Activated CD8-positive, alpha-beta memory T cell treated with anti-CD3 and anti-CD28 coated beads, Interleukin-2, amount 10 ng/mL, durations not matched to agents 7 days and 5 days (primary cell): ENCODE results near the gene MFSD12. TPM values are rescaled to one million over a fixed set of nuclear protein-coding genes. Genes with fewer than 3 reads are reported as not detected.

ENCODE experiments used
- ATAC-seq: fragments of 150-1000 bp; cut with Tn5 transposase; one replicate; pipeline ENCODE4 v1.10.0; 2021; ENCODE audit warnings: moderate library complexity
- CTCF ChIA-PET: fragments of 350-600 bp; sonication (Branson Sonifier 250); formaldehyde crosslinking; loops from one replicate; lab custom pipeline; 2021; ENCODE audit warnings: antibody characterized with exemption; lab: Charles Lee
- DNase-seq: peaks from one replicate; pipeline ENCODE4 v3.0.0-alpha.2; 2020
- H3K27ac Mint-ChIP-seq: one replicate; pipeline ENCODE4 v1.8.0; 2021; ENCODE audit warnings: mild to moderate bottlenecking, mixed read lengths
- H3K27me3 Mint-ChIP-seq: one replicate; pipeline ENCODE4 v1.8.0; 2021; ENCODE audit warnings: mixed read lengths
- H3K36me3 Mint-ChIP-seq: one replicate; pipeline ENCODE4 v1.8.0; 2021; ENCODE audit warnings: mild to moderate bottlenecking, mixed read lengths
- H3K4me1 Mint-ChIP-seq: one replicate; pipeline ENCODE4 v1.8.0; 2021; ENCODE audit warnings: mixed read lengths
- H3K4me3 Mint-ChIP-seq: one replicate; pipeline ENCODE4 v1.8.0; 2021; ENCODE audit warnings: mild to moderate bottlenecking, moderate library complexity, mixed read lengths
- H3K9me3 Mint-ChIP-seq: one replicate; pipeline ENCODE4 v1.8.0; 2022; ENCODE audit warnings: low read depth, mixed read lengths
- total RNA-seq, 2 experiments: library from RNA; stranded (reverse); gene quantifications; one replicate each; pipeline ENCODE4 v1.2.3, GENCODE V29; 2021

The MFSD12 gene
- total RNA-seq, 2 experiments from 2014 or later = 54.8 to 71.4 TPM

DNA sequence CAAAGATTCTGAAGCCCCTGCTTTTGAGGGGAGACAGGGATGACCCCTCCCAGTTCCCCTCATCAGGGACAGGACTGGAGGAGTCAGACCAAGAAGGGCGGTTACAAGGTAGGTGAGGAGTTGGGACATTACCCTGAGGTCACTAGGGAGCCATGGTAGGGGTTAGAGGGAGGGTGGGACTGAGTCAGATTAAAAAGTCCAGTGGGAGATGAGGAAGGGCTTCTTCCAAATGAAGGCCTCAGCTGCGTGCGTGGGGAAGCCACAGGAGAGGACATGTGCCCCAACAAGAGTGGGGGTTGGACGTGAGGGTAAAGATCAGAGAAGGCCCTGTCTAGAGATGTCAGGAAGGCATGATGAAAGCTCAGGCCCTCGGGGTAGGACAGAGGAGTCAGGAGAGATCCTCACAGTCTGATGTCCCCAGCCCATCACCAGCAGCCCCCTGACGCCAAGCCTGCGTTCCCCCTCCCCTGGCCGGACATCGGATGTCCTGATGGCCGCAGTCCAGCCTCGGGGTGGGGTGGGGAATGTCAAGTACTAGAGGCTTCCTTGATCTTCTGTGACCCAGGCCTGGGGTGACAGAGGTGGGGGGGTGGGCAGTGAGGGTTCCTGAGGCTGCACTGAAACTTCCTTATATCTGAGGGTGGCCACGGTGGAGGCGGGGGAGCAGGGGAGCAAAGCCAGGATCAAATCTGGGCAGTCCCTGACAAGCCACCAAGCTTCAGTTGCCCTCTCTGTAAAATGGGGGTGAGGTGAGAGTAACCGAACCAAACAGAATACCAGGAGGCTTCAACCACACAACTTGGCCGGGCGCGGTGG lies 6.5 kb upstream of the MFSD12 start:
- Mint-ChIP-seq H3K36me3 (no peaks in the 10 kb centered on the region), H3K4me1 (peaks cover under 1% of the 10 kb centered on the region), H3K27ac (no peak overlapping the region), H3K9me3 (no peaks in the 10 kb centered on the region), H3K4me3 (no peak overlapping the region), H3K27me3 (no peaks in the 10 kb centered on the region)
- DNase-seq (no peak), ATAC-seq (no peak)
- CTCF ChIA-PET = no interaction called here

DNA sequence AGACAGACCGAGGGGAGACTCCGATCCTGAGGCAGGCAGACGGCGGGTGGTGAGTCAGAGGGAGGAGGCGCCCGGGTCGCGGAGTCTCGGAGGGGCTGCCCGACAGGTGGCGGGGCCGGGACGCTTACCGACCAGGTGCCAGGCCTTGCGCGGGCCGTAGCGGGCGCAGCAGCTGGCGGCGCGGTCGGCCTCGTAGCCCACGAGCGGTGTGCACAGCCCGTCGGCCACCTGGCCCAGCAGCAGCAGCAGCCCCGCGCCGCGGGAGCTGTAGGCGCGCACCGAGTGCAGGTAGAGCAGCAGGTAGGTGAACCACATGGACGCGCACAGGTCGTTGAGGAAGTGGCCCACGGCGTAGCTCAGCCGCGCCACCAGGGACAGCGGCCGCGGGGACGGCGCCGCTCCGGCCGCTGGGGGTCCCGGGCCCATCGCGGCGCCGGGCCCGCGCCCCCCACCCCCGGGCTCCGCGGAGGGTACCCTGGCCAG lies 367 bp downstream of the MFSD12 start:
- CTCF ChIA-PET = interaction anchor here (0.8 to 7.1 kb wide), 8 partner anchors 8 to 252 kb away, joined by 3 to 77 read pairs (median 3); no protein-coding TSS in a partner anchor
- DNase-seq = peak; percentile 74
- Mint-ChIP-seq H3K4me1 (peaks cover 38% of the 10 kb centered on the region), H3K4me3 (peak overlapping the region; percentile 92), H3K9me3 (no peaks in the 10 kb centered on the region), H3K27me3 (no peaks in the 10 kb centered on the region), H3K36me3 (peaks cover 2% of the 10 kb centered on the region), H3K27ac (peak overlapping the region; percentile 84)
- peak; percentile 38 for ATAC-seq

DNA sequence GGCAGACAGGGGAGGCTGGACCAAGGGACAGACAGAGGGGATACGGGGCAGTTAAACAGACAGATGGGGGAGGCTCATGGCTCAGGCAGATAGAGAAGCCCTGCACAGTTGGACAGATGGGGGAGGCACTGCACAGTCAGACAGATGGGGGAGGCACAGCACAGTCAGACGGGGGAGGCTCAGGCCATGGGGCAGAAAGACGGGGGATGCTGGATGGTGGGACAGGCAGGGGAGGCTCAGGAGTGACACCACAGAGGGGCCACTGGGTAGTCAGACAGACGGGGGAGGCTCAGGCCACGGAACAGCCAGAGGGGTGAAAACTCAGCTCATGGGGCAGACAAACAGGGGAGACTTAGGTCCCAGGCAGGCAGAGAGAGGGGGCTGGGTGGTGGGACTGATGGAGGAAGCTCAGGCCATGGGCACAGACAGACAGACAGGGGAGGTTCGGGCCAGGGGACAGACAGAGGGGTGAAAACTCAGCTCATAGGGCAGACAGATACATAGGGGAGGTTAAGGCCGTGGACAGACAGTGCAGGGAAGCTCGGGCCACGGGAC lies 886 bp downstream of the MFSD12 start:
- Mint-ChIP-seq H3K27ac (peak overlapping the region; percentile 84), H3K4me3 (peak overlapping the region; percentile 92)
- no peak for DNase-seq

DNA sequence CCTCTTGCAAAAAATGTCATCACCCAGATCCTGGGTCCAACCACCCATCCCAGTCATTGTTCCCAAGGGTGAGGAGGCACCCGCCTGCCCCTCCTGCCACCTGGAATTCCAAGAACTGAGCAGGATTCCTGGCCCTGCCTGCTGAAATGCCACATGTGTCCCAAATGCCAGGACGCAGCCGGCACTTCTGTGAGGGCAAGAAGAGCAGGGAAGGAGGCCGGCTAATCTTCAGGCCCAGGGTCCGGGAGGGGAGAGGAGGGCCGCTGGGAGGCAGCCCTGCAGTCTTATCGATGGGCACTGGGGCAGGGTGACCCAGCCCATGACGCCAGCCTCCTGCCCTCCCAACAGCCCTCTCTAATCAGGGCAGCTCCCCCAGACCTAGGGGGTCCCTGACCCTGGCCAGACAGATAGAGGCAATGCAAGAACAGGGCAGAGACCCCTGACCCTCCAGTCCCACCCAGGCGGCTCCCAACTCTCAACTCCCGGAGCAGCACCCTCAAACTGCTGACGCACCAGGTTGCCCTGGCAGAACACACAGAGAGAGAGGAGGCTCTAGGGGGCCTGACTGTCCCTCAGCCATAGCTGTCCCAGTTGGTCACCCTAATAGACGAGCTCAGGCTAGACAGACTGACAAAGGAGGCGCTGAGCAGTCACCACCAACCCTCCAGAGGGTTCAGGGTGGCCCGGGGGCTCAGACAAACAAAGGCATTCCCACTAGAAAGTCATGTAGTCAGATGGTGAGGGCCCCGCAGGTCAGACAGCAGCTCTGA lies 1.5 kb downstream of the MFSD12 start:
- Mint-ChIP-seq H3K36me3 (peaks cover 2% of the 10 kb centered on the region), H3K27ac (peak overlapping the region; percentile 84), H3K4me1 (peaks cover 41% of the 10 kb centered on the region), H3K9me3 (no peaks in the 10 kb centered on the region), H3K27me3 (no peaks in the 10 kb centered on the region), H3K4me3 (peak overlapping the region; percentile 92)
- CTCF ChIA-PET = interaction anchor here (1.0 to 7.1 kb wide), 6 partner anchors 9 to 251 kb away, joined by 3 to 77 read pairs (median 4); no protein-coding TSS in a partner anchor
- DNase-seq (no peak), ATAC-seq (no peak)

More for the DNA sequence above, 886 bp downstream of the MFSD12 start:
- CTCF ChIA-PET = interaction anchor here (0.8 to 7.1 kb wide), 8 partner anchors 9 to 251 kb away, joined by 3 to 77 read pairs (median 3); no protein-coding TSS in a partner anchor
- no peak for ATAC-seq
- Mint-ChIP-seq H3K27me3 (no peaks in the 10 kb centered on the region), H3K9me3 (no peaks in the 10 kb centered on the region), H3K36me3 (peaks cover 2% of the 10 kb centered on the region), H3K4me1 (peaks cover 38% of the 10 kb centered on the region)

DNA sequence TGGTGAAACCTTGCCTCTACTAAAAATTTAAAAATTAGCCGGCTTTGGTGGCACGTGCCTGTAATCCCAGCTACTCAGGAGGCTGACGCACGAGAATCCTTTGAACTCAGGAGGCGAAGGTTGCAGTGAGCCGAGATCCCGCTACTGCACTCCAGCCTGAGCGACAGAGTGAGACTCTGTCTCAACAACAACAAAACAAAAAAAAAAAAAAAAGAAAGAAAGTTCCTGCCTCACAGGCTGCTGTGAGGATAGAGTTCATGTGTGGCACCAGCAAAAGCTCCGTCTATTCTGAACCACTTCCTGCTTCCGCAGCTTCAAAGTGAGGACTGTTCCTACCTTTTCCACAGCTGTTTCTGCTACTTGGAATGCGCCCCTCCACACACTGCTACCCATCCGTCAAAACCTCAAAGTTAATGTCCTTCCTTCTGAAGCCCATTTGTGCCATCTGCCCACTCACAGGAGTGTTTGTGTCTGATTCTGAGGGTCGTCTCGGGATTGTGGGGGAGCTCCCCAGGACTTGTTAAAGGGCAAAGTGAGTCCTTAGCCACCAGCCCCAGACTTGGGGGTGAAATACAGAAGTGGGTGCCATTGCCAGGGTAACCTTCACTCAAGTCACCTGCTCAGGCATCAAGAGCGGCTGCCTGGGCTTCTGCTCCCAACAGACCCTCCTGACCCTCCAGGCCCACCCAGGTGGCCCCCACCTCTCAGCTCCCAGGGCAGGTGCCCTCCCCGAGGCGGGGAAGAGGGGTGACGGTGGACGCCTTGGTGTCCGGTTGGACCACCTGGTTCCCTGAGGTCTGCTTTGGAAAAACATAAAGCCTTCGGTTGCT lies 2.9 kb downstream of the MFSD12 start:
- Mint-ChIP-seq H3K27ac (peak overlapping the region; percentile 92), H3K4me1 (peaks cover 41% of the 10 kb centered on the region), H3K36me3 (peaks cover 2% of the 10 kb centered on the region), H3K27me3 (no peaks in the 10 kb centered on the region), H3K4me3 (peak overlapping the region; percentile 53), H3K9me3 (no peaks in the 10 kb centered on the region)
- peak; percentile 6 for ATAC-seq
- peak; percentile 65 for DNase-seq
- CTCF ChIA-PET = interaction anchor here (0.6 to 7.1 kb wide), 5 partner anchors 8 to 831 kb away, joined by 3 to 77 read pairs (median 3); partner anchors contain the start of gene TEKTIP1

DNA sequence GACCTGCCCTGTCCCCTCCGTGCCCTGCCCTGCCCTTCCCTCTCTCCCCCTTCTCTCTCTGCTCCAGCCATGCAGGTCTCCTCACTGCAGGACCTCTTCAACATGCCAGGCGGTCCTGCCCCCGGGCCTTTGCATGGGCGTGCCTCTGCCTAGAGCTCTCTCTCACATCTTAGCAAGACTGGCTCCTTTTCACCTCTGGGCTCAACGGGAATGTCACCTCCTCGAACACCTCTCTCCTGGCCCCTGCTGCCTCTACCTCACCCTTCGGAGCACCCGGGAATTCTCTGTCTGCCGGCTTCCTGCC lies 5.6 kb downstream of the MFSD12 start:
- Mint-ChIP-seq H3K4me3 (no peak overlapping the region), H3K9me3 (no peaks in the 10 kb centered on the region), H3K36me3 (peaks cover 1% of the 10 kb centered on the region), H3K27me3 (no peaks in the 10 kb centered on the region), H3K4me1 (peaks cover 33% of the 10 kb centered on the region), H3K27ac (no peak overlapping the region)
- no peak for DNase-seq
- no peak for ATAC-seq
- CTCF ChIA-PET = no interaction called here

DNA sequence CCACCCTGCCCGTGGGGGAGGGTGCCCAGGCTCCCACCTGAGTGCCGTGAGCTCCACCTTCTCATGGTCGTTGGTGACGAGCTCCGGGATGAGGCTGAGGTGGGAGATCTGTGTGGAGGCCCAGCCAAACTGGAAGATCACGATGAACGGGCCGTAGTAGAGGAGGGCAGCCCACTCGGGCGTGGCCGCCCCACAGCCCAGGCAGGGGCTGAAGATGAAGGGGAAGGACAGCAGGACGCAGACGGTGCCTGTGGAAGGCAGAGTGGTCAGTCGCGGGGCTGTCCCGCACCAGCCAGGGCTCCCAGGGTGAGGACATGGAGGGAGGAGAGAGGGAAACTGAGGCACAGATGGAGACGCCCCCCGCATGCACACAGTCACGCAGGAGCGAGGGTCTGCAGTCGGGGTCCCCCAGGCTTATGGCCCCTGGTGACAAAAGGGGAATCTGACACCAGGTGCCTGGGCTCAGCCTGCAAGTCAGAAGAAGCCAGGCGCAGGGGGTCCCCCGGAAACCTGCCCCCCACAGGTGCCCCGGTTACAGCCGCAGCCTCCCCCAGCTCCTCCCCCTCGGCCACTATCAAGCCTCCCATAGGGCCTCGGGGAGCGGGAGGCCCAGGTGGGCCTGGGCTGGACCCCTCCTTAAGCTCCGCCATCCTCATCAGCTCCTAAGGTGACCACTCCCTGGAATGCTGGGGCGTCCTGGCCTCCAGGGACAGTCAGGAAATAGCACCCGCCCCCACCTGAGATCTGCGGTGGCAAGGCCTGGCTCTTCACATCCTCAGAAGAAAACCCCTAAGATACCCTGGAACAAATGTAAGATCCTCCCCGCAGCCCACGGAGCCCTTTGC lies 6.2 kb downstream of the MFSD12 start:
- CTCF ChIA-PET = no interaction called here
- DNase-seq (no peak), ATAC-seq (no peak)
- Mint-ChIP-seq H3K9me3 (no peaks in the 10 kb centered on the region), H3K27me3 (no peaks in the 10 kb centered on the region), H3K27ac (no peak overlapping the region), H3K4me1 (peaks cover 28% of the 10 kb centered on the region), H3K4me3 (no peak overlapping the region), H3K36me3 (no peaks in the 10 kb centered on the region)

DNA sequence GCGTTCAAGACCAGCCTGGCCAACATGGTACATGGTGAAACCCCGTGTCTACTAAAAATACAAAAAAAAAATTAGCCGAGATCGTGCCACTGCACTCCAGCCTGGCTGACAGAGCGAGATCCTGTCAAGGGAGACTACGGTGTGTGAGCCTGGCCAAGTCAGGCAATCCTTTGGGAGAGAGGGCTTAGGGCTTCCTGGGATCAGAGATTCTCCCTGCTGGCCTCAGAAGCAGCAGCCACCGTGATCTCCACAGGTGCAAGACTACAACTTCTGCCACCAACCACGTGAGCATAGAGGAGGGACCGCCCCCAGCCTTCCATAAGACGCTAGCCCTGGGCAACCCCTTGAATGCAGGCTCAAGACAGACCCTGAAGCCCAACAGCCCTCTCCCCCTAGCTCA lies 7.6 kb downstream of the MFSD12 start:
- H3K27me3 Mint-ChIP-seq = no peaks in the 10 kb centered on the region
- peak overlapping the region; percentile 2 for H3K27ac Mint-ChIP-seq
- no peak overlapping the region for H3K4me3 Mint-ChIP-seq
- no peaks in the 10 kb centered on the region for H3K9me3 Mint-ChIP-seq
- CTCF ChIA-PET = no interaction called here
- no peak for DNase-seq
- no peak for ATAC-seq
- peaks cover 20% of the 10 kb centered on the region for H3K4me1 Mint-ChIP-seq
- H3K36me3 Mint-ChIP-seq = no peaks in the 10 kb centered on the region

DNA sequence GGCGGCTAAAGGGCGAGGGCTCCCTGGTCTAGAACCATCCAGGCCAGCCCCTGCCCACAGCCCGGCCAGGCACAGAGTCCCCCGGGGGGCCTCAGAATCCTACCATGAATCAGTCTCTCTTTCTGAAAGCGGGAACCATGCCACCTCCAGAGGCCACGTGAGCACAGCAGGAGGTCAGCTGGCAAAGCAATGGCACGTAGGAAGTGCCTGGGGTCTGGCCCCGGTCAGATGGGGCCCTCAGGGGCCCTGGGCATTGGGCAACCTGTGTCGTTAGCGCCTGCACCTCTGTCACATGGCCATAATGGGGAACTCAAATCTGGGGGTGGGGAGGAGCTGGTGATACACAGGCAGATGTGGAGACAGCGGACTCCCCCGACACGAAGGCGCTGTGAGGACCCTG lies 8.8 kb downstream of the MFSD12 start:
- DNase-seq = no peak
- Mint-ChIP-seq H3K4me1 (peaks cover 12% of the 10 kb centered on the region), H3K36me3 (no peaks in the 10 kb centered on the region), H3K4me3 (no peak overlapping the region), H3K9me3 (no peaks in the 10 kb centered on the region), H3K27me3 (no peaks in the 10 kb centered on the region), H3K27ac (no peak overlapping the region)
- CTCF ChIA-PET = interaction anchor here (1.2 to 5.4 kb wide), 3 partner anchors 9 to 48 kb away, joined by 3 to 77 read pairs (median 3); partner anchors contain the start of genes DOHH and MFSD12
- no peak for ATAC-seq

DNA sequence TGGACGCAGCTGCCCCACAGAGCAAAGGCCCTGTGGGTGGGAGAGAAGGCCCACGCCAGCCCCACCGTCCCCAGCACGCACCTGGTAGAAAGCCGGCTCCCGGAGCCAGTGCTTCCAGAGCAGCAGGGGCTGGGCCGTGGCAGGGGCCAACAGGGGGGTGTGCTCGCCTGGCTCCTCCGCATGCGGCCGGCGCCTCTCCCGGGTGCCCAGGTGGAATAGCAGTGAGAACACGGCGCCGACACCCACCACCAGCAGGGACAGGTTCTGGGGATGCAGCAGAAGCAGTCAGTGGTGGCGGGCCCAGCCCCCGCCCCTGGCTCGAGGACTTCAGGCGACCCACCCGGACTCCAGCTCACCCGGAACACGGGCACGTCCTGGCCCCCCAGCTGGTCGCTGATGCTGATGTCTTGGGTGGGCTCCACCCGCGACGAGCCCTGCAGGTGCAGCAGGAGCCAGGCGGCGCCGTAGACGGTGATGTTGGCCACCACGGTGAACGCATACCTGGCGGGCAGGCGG lies 9.6 kb downstream of the MFSD12 start:
- Mint-ChIP-seq H3K27ac (no peak overlapping the region), H3K9me3 (no peaks in the 10 kb centered on the region), H3K36me3 (no peaks in the 10 kb centered on the region), H3K27me3 (no peaks in the 10 kb centered on the region), H3K4me1 (peaks cover 8% of the 10 kb centered on the region), H3K4me3 (no peak overlapping the region)
- CTCF ChIA-PET = interaction anchor here (1.2 to 5.4 kb wide), 4 partner anchors 9 to 47 kb away, joined by 3 to 77 read pairs (median 4); partner anchors contain the start of genes DOHH and MFSD12
- ATAC-seq (no peak), DNase-seq (no peak)

DNA sequence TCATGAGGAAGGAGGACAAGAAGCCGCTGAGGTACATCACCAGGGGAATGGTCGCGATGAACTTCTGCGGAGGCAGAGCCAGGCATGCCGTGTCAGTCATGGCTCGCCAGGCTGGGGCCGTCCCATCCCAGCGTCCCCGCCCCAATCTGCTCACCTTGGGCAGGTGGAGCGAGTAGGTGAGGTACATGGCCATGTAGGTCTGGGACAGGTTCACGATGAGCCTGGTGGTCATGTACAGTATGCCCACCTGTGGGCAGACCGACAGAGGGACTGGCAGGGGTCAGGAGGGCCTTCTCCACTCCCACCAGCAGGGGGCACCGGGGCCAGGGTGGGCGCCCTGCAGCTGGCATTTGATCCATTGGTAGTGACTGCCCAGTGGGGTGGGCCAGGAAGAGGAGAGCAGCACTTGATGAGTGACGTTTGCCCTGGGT lies 10.1 kb downstream of the MFSD12 start:
- no peaks in the 10 kb centered on the region for H3K36me3 Mint-ChIP-seq
- H3K27ac Mint-ChIP-seq = no peak overlapping the region

More for the DNA sequence above, 10.1 kb downstream of the MFSD12 start:
- H3K4me1 Mint-ChIP-seq = peaks cover 8% of the 10 kb centered on the region
- ATAC-seq = no peak
- CTCF ChIA-PET = interaction anchor here (1.2 to 5.4 kb wide), 5 partner anchors 10 to 140 kb away, joined by 3 to 77 read pairs (median 3); partner anchors contain the start of genes DOHH and MFSD12
- H3K9me3 Mint-ChIP-seq = no peaks in the 10 kb centered on the region
- H3K4me3 Mint-ChIP-seq = no peak overlapping the region
- DNase-seq = peak; percentile 56
- no peaks in the 10 kb centered on the region for H3K27me3 Mint-ChIP-seq
